H1 (cell line): ENCODE measurements around the gene RNU6-7. TPM values are rescaled to one million over a fixed set of nuclear protein-coding genes. Genes with fewer than 3 reads are reported as not detected.

ENCODE experiments used
- CTCF ChIA-PET: fragments of 300-600 bp; sonication (Branson Sonifier 250); formaldehyde crosslinking; loops from one replicate; lab custom pipeline; 2021; ENCODE audit not compliant: partially characterized antibody; lab: Charles Lee
- POLR2A ChIA-PET: fragments of 300-600 bp; sonication (Branson Sonifier 250); formaldehyde crosslinking; loops from one replicate; lab custom pipeline; 2021; ENCODE audit warnings: inconsistent platforms; ENCODE audit not compliant: partially characterized antibody; lab: Charles Lee
- DNase-seq, 2 experiments: peaks; one replicate each; pipeline versions ENCODE4 v3.0.0 to v3.0.0-alpha.2; 2010 to 2022; ENCODE audit warnings: low spot score in 2 of 2, low read depth in 1 of 2, mixed read lengths in 1 of 2
- FAIRE-seq: peaks from 2 replicates; lab custom pipeline; 2011; peaks lifted over from hg19 to GRCh38; lab: Jason Lieb, UNC
- H2AFZ ChIP-seq: 2 replicates; pipeline ENCODE4 v1.8.1; 2012; ENCODE audit warnings: low read length, inconsistent platforms
- H2AK5ac ChIP-seq: 2 replicates; pipeline ENCODE4 v1.6.1; 2013; ENCODE audit warnings: low read depth, low read length
- H2BK120ac ChIP-seq: replicated peaks from 2 replicates; pipeline ENCODE3; 2013; ENCODE audit warnings: low read depth, low read length, inconsistent platforms
- H2BK12ac ChIP-seq: 2 replicates; pipeline ENCODE4 v1.6.1; 2013; ENCODE audit warnings: low read depth, low read length
- H2BK15ac ChIP-seq: 2 replicates; pipeline ENCODE4 v1.6.1; 2013; ENCODE audit warnings: low read length
- H2BK20ac ChIP-seq: 2 replicates; pipeline ENCODE4 v1.6.1; 2013; ENCODE audit warnings: low read length
- H2BK5ac ChIP-seq: 2 replicates; pipeline ENCODE4 v1.6.1; 2013; ENCODE audit warnings: low read depth, low read length
- H3K14ac ChIP-seq: 2 replicates; pipeline ENCODE4 v1.6.1; 2013; ENCODE audit warnings: inconsistent platforms; ENCODE audit not compliant: insufficient read length
- H3K18ac ChIP-seq: 2 replicates; pipeline ENCODE4 v1.6.1; 2013; ENCODE audit warnings: low read length; ENCODE audit errors: extremely low read depth
- H3K23ac ChIP-seq: 2 replicates; pipeline ENCODE4 v1.6.1; 2013; ENCODE audit warnings: inconsistent platforms; ENCODE audit not compliant: insufficient read length
- H3K23me2 ChIP-seq: 2 replicates; pipeline ENCODE4 v1.6.1; 2013; ENCODE audit warnings: low read depth, low read length
- H3K27ac ChIP-seq: 2 replicates; pipeline ENCODE4 v1.6.1; 2011; ENCODE audit warnings: low read depth, low read length, inconsistent platforms
- H3K27me3 ChIP-seq, 4 experiments: replicated peaks in 1 of 4; 1 replicate in 1 of 4; 2 replicates in 3 of 4; pipeline versions ENCODE4 v1.6.1 to v1.8.1; 2011 to 2013; ENCODE audit warnings: low read length in 3 of 4, mild to moderate bottlenecking in 3 of 4, inconsistent platforms in 2 of 4, mixed read lengths in 2 of 4, moderate library complexity in 1 of 4; ENCODE audit not compliant: control insufficient read depth in 3 of 4, insufficient read depth in 3 of 4; ENCODE audit errors: extremely low read depth in 1 of 4
- H3K36me3 ChIP-seq, 4 experiments: 2 replicates each; pipeline versions ENCODE4 v1.6.1 to v1.8.1; 2011 to 2013; ENCODE audit warnings: mild to moderate bottlenecking in 4 of 4, low read length in 3 of 4, moderate library complexity in 2 of 4, control low read depth in 1 of 4, inconsistent platforms in 1 of 4; ENCODE audit not compliant: insufficient read depth in 4 of 4, control insufficient read depth in 2 of 4
- H3K4ac ChIP-seq: replicated peaks from 2 replicates; pipeline ENCODE3; 2013; ENCODE audit warnings: low read length, low read depth, mixed read lengths, inconsistent platforms; ENCODE audit not compliant: insufficient read length
- H3K4me1 ChIP-seq, 4 experiments: replicated peaks in 1 of 4; 1 replicate in 1 of 4; 2 replicates in 3 of 4; pipeline versions ENCODE4 v1.6.1 to v1.8.1; 2011 to 2013; ENCODE audit warnings: low read length in 3 of 4, inconsistent platforms in 2 of 4, mixed read lengths in 1 of 4; ENCODE audit not compliant: insufficient read depth in 4 of 4, control insufficient read depth in 3 of 4
- H3K4me2 ChIP-seq, 2 experiments: 2 replicates each; pipeline versions ENCODE4 v1.6.1 to v1.8.1; 2011 to 2013; ENCODE audit warnings: low read depth in 2 of 2, low read length in 2 of 2, control low read depth in 1 of 2, inconsistent platforms in 1 of 2, mild to moderate bottlenecking in 1 of 2; ENCODE audit not compliant: insufficient read depth in 1 of 2
- H3K4me3 ChIP-seq, 4 experiments: fragments of 200-600, 300-600 bp in 1 of 4; sonication (generic), shearing (Covaris generic), sonication (Bioruptor Twin) in 1 of 4; 2 replicates each; pipeline versions ENCODE4 v1.5.1 to v1.8.1; 2011 to 2016; ENCODE audit warnings: low read length in 4 of 4, low read depth in 3 of 4, control low read depth in 2 of 4, inconsistent platforms in 2 of 4, mild to moderate bottlenecking in 2 of 4, mixed read lengths in 1 of 4, moderate library complexity in 1 of 4; ENCODE audit not compliant: insufficient read depth in 2 of 4; ENCODE audit errors: extremely low read depth in 1 of 4
- H3K56ac ChIP-seq: replicated peaks from 2 replicates; pipeline ENCODE3; 2013; ENCODE audit warnings: low read depth, mild to moderate bottlenecking, mixed read lengths, low read length, inconsistent platforms; ENCODE audit not compliant: insufficient read length
- H3K79me1 ChIP-seq: 2 replicates; pipeline ENCODE4 v1.6.1; 2013; ENCODE audit warnings: low read depth, low read length, control low read depth
- H3K79me2 ChIP-seq, 2 experiments: 2 replicates each; pipeline versions ENCODE4 v1.6.1 to v1.8.1; 2012 to 2013; ENCODE audit warnings: low read length in 2 of 2, mild to moderate bottlenecking in 2 of 2, inconsistent platforms in 1 of 2; ENCODE audit not compliant: insufficient read depth in 2 of 2, control insufficient read depth in 1 of 2
- H3K9ac ChIP-seq, 4 experiments: replicated peaks in 1 of 4; 1 replicate in 1 of 4; 2 replicates in 3 of 4; pipeline versions ENCODE4 v1.6.1 to v1.8.1; 2011 to 2013; ENCODE audit warnings: low read depth in 3 of 4, low read length in 3 of 4, control low read depth in 2 of 4, mild to moderate bottlenecking in 2 of 4, moderate library complexity in 2 of 4, inconsistent platforms in 1 of 4; ENCODE audit errors: extremely low read depth in 1 of 4
- H3K9me3 ChIP-seq, 2 experiments: 2 replicates each; pipeline versions ENCODE4 v1.6.1 to v1.8.1; 2012 to 2013; ENCODE audit warnings: mild to moderate bottlenecking in 2 of 2, moderate library complexity in 2 of 2, control low read depth in 1 of 2, inconsistent platforms in 1 of 2, low read depth in 1 of 2, low read length in 1 of 2, mixed read lengths in 1 of 2; ENCODE audit not compliant: insufficient read depth in 2 of 2
- H4K20me1 ChIP-seq, 2 experiments: replicated peaks in 1 of 2; 2 replicates each; pipeline versions ENCODE3 to v1.8.1; 2011 to 2013; ENCODE audit warnings: inconsistent platforms in 2 of 2, low read length in 2 of 2, mild to moderate bottlenecking in 1 of 2; ENCODE audit not compliant: insufficient read depth in 2 of 2, control insufficient read depth in 1 of 2
- H4K5ac ChIP-seq: 2 replicates; pipeline ENCODE4 v1.6.1; 2013; ENCODE audit warnings: low read length, low read depth, mixed read lengths, inconsistent platforms; ENCODE audit not compliant: insufficient read length
- H4K8ac ChIP-seq: 2 replicates; pipeline ENCODE4 v1.8.0; 2013; ENCODE audit warnings: mild to moderate bottlenecking, moderate library complexity, low read length, inconsistent platforms; ENCODE audit not compliant: insufficient read depth; ENCODE audit errors: extremely low read depth
- H4K91ac ChIP-seq: replicated peaks from 2 replicates; pipeline ENCODE3; 2013; ENCODE audit warnings: low read length, mixed read lengths, inconsistent platforms; ENCODE audit not compliant: insufficient read length
- BRCA1 ChIP-seq: IDR thresholded peaks from 2 replicates; pipeline ENCODE4 v1.6.1; 2012; ENCODE audit warnings: low read depth, low read length, improper control_type of control experiment
- MAX ChIP-seq: IDR thresholded peaks from 2 replicates; pipeline ENCODE4 v1.6.1; 2012; ENCODE audit warnings: inconsistent platforms
- WGBS, 2 experiments: shearing (Covaris generic) in 1 of 2; methylation state at CpG; one replicate each; pipeline versions ENCODE4 v1.1.6 to v1.1.7; 2013 to 2015; ENCODE audit warnings: low lambda C conversion rate in 2 of 2, mixed read lengths in 2 of 2, inconsistent platforms in 1 of 2, low coverage in 1 of 2, missing lambda C conversion rate in 1 of 2; ENCODE audit not compliant: insufficient replicate concordance in 2 of 2, insufficient coverage in 1 of 2, insufficient read length in 1 of 2; ENCODE audit errors: extremely low coverage in 1 of 2, missing lambda C conversion rate in 1 of 2; 5-methylcytosine and 5-hydroxymethylcytosine counted together
- polyA plus RNA-seq, 7 experiments: library from polyadenylated mRNA; depleted of rRNA in 3 of 7; stranded (reverse) in 5 of 7; unstranded in 2 of 7; fragments of >200 nt in 5 of 7; fragments of 200-250 nt in 2 of 7; gene quantifications; 1 replicate in 5 of 7; 2 replicates in 1 of 7; 4 replicates in 1 of 7; pipeline versions ENCODE4 v1.2.1 to v1.2.3, GENCODE V29; 2011 to 2013; ENCODE audit warnings: missing spikeins in 2 of 7, mixed read lengths in 2 of 7
- total RNA-seq: library from RNA; stranded (reverse); fragmentation: NEBNext Ultra II Directional; extraction: Animal tissue kit (Norgen Biotek cat#: 25700); gene quantifications from 2 replicates; pipeline ENCODE4 v1.2.1, GENCODE V29; 2021

The RNU6-7 gene
- total and polyA plus RNA-seq, 2 of the 8 experiments (the other 6 are each of a cell fraction or from before 2014, with no cell fraction given), result not detected

- H3K4me1 ChIP-seq, result no peaks in the 10 kb centered on the region; a peak in 1 of 7 replicates
- TF ChIP-seq MAX (no peak), BRCA1 (no peak)
- CTCF ChIA-PET, result interaction anchor here (0.7 to 1.3 kb wide), 2 partner anchors 26 to 86 kb away, joined by 3 to 5 read pairs; no protein-coding TSS in a partner anchor
Measured at GRCh38 chr14:32166924-32167323, 34.9 kb upstream of the RNU6-7 start.

More at GRCh38 chr14:32166924-32167323, 34.9 kb upstream of the RNU6-7 start:
- Histone ChIP-seq H3K36me3 (no peaks in the 10 kb centered on the region), H2BK120ac (no peak overlapping the region), H4K8ac (no peak overlapping the region), H3K18ac (no peak overlapping the region), H2AFZ (no peak overlapping the region), H4K91ac (no peak overlapping the region), H2BK5ac (no peak overlapping the region), H2BK20ac (no peak overlapping the region), H3K4me2 (no peak overlapping the region), H3K27me3 (no peaks in the 10 kb centered on the region), H3K9me3 (no peaks in the 10 kb centered on the region), H3K23ac (no peak overlapping the region), H3K79me2 (no peaks in the 10 kb centered on the region), H2BK12ac (no peak overlapping the region), H3K14ac (no peak overlapping the region), H3K56ac (no peak overlapping the region), H3K4me3 (no peak overlapping the region), H4K20me1 (no peaks in the 10 kb centered on the region), H2AK5ac (no peak overlapping the region), H3K4ac (no peak overlapping the region), H4K5ac (no peak overlapping the region), H3K9ac (no peak overlapping the region), H2BK15ac (no peak overlapping the region), H3K79me1 (no peaks in the 10 kb centered on the region), H3K23me2 (no peaks in the 10 kb centered on the region), H3K27ac (no peak overlapping the region)
- WGBS, 2 experiments, result 89% methylated on average over 1 of the region's 1 CpG; no CpG with 5 or more reads in 1 of the 2 experiments
- no peak for DNase-seq
- POLR2A ChIA-PET, result no interaction called here
- no peak for FAIRE-seq
